NCI-H524 treated with DMSO at 0.1 percent for 48 hours (cell line): ENCODE data around the gene SLC22A1.
"Not testable (repeated sequence)": the region's sequence is repeated elsewhere in the genome, so short reads cannot be mapped to it uniquely, and the experiment has no call there.

Source experiments
- DNase-seq: peaks from one replicate; lab custom pipeline; 2025; lab: John Stamatoyannopoulos, UW

SLC22A1 gene

DNA sequence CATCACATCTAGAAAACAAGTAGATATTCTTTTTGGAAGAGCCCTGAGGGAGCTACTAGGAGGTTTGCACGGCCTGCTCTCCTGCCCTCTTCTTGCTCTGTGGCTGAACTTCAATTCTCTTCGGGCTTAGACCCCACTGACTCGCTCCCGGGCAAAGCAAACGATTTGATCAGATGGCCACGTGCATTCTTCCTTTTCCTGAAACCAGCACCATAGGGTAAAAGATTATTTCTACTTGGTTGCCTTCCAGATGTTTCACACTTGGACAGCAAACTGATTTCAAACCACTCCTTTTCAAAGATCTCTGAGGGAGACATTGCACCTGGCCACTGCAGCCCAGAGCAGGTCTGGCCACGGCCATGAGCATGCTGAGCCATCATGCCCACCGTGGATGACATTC is at the start of gene SLC22A1:
Gene SLC22A1 (plus strand): TSS at position 258 of the 400 bp plus-strand sequence. CDS start 121 bp downstream, at position 379.
- DNase-seq: no peak

DNA sequence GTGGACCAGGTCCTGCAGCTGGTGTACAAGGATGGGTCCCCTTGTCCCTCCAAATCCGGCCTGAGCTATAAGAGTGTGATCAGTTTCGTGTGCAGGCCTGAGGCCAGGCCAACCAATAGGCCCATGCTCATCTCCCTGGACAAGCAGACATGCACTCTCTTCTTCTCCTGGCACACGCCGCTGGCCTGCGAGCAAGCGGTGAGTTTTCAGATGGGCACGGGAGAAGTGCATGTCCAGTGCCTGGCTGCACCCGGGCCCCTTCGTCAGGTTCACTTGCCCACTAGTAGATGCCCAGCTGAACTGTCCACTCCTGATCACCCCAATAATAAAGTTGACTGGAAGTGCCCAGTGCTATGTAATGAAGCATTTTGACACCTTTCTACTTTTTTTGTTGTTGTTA is 48.3 kb upstream of the SLC22A1 start:
- no peak for DNase-seq

DNA sequence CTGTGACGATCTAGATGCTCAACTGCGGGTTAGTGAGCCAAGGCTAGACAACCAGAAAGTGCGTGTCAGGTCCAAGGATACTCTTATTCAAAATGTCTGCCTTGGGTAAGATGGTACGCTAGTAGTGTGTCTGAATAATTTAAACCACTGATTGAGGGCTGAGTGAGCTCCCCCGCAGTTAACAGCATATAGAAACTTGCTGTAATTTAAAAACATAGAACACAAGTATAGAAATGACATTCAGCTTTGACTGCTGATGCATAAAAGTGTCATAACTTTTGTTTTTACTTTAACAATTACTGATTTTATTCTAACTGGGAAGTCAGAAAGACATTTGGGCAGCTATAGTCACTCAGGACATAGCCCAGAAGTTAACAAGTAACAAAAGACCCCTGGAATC is 45.6 kb upstream of the SLC22A1 start:
- no peak for DNase-seq

DNA sequence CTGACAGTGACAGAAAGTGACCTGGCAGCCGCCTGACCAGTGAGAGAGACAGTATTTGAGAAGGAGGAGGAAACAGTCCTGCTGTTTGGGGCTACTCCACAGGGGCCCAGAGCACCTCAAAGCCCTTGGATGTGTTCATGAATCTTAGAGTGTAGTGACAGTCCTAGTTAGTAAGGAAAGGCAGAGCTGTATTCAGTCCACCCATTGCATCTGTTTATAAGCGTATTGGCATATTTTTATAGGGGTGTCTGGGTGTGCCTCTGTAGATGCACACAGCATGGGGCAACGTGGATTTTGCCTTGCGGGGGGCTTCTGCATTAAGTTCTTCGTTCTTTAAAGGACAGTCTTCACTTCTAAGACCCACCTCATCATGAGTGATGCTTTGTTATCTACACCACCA is 44.6 kb upstream of the SLC22A1 start:
- DNase-seq: no peak

DNA sequence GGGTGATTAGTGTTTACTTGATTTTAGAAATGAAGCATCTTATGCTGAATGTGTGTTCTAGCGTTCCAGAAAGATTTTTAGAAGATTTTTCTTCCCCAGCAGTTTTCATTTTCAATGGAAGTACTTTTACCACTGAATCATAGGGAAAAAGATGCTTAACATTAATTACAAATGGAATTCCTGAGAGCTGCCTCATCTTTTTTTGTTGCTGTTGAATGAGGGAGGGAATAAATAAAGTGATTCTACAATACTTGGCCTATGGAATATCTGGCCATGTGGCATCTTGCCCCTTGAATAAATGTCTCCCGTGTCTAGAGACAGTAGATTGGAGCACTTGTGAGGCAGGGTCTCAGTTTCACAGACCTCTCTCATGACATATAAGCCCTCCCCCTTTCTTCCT is 44.1 kb upstream of the SLC22A1 start:
- DNase-seq: no peak

DNA sequence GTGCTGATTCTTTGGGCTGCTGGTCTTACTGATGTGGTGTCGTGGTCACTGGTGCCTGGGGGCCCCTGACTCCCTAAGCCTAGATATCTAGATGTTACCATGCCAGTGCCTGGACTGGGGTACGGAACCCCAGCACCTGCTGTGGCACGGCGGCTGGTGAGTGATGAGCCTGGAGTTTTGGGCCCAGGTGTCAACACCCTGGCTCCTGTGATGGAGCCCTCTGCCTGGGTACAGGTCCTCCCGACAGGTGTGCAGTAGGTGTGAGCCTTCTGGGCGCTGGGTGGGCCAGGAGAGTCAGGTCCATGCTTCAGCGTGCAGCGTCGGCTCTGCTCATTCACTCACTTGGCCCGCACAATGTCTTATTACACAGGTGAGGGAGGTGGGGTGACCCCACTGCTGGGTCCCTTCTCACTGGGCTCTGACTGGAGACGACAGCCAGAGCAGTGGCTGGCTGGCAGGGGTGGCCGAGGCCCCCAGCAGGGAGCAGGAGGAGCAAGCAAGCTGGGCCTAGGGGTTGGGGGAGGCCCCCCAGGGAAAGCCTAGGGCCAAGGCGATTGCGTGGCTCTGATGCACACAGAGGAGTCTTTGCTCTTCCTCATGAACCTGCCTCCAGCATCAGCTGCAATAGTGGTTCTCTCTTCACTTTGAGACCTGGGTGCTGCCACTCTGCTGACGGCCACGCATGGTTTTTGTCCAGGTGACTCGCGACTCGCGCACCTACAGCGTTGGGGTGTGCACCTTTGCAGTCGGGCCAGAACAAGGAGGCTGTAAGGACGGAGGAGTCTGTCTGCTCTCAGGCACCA is 42.5 kb upstream of the SLC22A1 start:
- DNase-seq: no peak

DNA sequence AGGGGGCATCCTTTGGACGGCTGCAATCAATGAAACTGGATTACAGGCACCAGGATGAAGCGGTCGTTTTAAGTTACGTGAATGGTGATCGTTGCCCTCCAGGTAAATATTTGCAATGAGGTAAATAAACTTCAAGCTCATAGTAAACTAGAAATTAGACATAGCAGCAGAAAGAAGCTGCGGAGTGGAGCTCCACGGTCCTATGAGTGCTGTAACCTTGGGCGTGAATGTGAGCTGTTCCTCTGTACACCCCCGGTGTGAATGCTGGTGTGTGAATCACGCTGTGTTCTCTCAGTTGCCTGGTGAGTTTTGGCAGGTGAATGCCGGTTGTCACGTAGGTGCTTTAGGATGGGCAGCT is 42.0 kb upstream of the SLC22A1 start:
- no peak for DNase-seq

DNA sequence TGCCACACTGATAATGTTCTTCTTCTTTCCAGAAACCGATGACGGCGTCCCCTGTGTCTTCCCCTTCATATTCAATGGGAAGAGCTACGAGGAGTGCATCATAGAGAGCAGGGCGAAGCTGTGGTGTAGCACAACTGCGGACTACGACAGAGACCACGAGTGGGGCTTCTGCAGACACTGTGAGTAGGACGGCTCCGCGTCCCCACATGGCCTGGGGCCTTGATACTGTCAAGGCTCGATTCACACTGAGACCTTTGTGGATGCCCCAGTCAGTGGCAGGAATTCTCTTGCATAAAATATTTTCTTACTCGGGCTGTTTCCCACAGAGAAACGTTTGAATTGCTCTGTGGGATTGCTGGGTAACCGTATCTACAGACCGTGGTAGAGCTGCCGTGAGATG is 41.5 kb upstream of the SLC22A1 start:
- DNase-seq: no peak

DNA sequence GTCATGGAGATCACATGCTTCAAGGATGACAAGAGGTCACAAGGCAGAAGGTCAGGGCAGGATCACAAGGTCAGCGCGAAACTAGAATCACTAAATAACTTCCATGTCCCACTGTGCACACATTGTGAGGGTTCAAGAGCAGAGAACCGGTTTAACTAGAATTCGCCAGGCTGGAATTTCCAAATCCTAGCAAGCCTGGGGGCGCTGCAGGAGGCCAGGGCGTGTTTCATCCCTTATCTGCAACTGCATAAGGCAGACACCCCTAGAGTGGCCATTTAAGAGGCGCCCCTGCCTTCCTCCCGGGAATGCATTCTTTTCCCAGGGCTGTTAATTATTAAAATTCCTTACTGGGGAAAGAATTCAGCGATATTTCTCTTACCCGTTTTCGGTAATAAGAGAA is 40.2 kb upstream of the SLC22A1 start:
- no peak for DNase-seq

DNA sequence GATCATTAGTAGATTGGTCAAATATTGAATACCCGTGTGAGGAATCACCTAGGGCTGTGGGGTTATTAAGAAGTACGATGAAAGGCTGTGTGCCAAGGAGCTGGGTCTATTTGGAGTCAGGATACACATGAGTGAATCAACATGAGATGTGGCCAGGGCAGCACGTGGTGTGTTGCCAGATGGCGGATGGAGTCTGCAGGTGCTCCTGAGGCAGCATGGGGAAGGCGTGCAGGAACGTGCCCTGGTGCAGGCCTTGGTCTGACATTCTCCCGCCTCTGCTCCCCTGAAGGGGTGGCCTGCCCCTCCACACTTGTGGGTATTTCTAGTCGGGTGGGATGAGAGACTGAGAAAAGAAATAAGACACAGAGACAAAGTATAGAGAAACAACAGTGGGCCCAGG is 39.0 kb upstream of the SLC22A1 start:
- no peak for DNase-seq

DNA sequence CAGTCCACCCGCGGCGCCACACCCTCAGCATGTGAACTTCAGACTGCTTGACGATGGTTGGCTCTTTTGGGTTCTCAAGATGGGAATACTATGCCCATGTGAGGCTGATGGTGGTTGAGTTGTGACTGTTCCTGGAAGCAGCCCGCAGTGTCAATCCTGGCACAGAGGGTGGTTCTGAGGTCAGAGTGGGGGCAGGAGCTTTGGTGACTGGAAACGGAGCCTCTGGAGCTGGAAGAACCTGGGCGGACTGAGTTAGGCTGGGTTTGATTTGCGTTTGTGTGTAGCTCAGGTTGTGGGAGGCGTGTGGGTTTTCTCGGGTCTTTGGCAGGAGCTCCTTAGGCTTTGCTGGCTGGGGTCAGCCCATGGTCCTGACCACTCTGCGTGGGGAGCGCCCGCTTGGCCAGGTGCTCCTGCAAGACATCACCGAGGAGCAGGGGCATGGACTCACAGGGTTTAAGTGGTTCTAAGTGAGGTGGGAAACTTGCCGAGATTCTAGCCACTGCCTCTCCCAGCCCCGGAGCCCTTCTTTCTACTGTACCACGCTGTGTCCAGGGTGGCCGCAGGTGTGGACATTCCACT is 37.3 kb upstream of the SLC22A1 start:
- DNase-seq: no peak

DNA sequence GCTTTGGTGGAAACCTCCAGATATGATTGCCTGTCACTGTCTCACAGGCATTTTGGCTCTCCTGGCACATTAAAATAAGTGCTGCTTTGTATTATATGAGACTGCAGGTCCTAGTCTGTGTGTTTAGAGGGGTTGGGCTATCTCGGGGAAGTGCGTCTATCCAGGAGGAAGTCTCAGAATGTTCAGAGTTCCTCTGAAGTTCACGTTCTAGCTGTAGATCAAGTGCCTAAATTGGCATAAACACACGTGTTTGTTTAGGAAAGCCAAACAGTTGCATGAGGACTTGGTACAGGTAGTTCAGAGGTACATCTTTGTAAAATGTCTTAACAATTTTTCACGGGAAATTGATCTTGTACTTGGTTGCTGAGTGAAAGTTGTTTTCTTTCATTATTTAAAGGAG is 36.4 kb upstream of the SLC22A1 start:
- no peak for DNase-seq

DNA sequence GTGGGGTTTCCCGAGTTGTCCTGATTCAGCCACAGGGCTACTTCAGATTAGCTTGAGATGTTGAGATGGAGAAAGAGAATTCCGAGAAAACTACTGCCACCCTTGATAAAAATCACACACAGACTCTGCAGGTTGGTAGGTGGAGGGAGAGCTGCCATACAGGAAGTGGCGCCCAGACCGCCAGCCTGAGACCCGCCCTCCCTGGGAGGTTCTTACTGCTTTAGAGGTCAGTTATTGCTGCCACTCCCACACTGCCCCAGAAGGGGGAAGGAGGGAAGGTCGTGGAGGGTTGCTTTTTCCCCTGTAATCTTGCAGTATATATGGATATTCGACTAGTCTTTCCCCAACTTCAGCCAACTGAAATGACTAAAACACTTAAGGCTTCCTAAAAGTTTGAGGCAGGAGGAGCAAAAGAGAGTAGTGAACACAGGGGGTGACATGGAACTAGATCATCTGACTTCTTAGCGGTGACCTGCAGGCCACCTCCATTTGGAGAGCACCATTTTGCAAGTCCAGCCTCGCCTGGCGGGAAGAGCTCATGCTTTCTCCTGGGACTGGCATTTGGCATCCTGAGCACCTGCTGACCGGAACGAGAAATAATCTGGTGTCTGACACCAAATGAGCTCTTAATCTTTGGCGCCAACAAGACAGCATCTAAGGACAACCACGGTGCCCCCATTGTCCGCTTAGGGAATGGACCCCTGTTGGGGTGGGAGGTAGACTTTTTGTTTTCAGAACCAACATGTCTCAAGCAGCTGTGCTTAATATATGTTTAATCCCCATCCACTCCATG is 35.7 kb upstream of the SLC22A1 start:
- DNase-seq: no peak

DNA sequence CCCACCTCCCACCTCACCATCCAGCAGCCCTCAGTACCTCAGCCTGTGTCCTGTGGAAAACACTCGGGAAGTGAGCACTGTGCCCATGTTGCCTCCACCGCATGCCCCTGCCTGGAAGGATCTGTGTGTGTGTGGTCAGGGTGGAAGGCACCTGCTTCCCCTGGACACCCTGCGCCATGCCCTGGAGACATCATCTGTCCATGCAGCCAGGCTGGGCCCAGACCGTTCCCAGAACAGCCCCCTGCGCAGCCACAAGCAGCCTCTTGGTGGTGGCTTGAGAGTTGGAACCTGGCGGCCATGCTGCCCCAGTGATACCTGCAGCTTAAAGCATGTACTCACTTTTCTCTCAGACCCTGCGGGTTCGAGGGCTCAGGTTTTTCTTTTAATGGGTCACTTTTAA is 34.9 kb upstream of the SLC22A1 start:
- DNase-seq: no peak

DNA sequence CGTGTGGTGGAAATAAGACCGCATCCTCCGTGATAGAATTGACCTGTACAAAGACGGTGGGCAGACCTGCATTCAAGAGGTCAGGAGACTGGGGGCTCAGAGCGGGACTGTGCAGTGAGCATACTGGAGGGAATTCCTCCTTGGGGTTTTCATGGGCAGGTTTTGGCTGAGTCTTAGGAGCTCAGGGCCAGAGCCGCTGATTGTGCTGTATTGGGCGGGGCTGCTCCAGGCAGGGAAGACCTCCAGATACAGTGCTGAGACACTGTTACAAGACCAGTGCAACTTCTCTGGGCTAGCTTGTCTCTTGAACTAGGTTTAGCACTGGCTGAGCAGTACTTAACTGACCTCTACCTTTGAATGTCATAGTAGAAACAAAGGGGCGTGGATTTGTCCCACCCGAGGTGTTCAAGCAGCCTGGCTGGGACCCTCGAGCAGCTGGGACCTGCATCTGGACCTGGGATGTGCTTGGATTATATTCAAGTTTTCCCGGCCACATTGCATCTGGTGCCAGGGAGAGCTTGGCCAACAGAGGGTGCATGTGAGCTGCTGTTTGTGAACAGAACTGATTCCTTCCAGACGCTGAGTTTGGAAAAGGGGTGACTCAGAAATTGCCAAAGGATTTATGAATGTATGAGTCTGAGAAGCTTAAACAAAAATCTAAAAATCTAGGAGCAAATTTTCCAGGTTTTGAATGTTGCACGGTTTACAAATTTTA is 33.4 kb upstream of the SLC22A1 start:
- DNase-seq: no peak

DNA sequence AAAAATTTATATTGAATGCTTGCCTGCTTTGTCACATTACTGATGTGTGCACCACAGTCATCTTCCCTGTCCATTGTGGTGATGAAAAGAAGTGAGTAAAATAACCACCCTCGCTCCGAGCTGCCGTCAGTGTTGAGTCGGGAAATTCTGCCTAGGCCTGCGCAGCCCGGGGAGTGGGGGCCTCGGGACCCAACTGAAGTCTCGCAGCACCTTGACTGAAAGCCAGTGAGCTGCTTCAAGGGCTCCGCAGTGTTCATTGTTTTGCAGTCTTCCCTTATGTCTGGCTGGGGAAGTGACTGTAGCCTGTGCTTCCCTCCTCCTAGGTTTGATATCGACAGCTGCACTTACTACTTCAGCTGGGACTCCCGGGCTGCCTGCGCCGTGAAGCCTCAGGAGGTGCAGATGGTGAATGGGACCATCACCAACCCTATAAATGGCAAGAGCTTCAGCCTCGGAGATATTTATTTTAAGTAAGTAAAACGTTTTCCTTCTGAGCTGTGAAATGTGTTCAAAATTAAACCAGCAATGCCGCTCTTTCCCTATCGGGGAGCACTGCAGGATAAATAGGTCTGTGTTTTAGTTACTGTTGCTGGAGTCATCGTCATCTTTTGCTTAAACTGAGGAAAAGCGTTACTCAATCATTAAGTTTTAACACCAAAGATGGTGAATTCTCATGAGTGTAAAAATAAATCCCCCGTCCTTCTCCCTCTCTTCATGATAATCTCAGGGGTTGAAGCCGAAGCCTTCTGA is 32.7 kb upstream of the SLC22A1 start:
- no peak for DNase-seq

DNA sequence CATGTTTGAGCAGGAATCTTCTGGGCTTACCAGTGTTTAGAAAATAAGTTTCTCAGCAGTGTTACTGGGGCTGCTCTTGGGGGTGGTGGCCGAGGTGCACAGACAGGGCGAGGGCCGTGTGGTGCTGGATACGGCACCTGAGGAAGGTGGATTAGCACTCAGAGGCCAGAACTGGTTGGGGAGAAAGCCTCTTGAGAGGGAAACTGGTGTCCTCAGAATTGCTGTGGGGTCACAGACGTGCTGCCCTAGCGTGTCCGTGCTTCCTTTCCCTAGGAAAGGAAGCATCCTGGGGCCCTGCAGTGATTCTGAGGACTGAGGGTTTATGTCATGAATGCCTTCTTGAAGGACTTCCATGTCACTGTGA is 32.1 kb upstream of the SLC22A1 start:
- no peak for DNase-seq

DNA sequence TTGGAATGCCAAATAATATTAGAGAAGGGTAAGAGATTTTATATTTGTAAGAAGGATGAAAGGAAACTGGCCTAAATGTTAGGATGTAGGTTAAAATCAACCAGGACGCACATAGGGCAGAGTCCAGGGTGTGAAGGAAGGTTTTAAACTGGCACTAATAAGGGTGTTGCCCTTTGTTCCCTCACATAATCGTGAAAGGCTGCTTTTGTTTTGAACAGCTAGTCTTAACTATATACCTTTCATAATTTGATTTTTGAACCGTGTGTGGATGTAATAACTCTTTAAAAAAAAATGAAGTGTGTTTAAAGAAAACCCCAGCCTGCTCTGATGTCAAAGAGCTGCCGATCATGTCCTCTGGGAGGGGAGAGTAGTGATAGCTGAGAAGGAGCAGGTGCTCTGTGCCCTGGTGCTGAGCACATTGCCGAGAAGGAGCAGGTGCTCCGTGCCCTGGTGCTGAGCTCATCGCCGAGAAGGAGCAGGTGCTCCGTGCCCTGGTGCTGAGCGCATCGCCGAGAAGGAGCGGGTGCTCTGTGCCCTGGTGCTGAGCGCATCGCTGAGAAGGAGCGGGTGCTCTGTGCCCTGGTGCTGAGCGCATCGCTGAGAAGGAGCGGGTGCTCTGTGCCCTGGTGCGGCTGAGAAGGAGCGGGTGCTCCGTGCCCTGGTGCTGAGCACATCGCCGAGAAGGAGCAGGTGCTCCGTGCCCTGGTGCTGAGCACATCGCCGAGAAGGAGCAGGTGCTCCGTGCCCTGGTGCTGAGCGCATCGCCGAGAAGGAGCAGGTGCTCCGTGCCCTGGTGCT is 31.0 kb upstream of the SLC22A1 start:
- not testable (repeated sequence) for DNase-seq

DNA sequence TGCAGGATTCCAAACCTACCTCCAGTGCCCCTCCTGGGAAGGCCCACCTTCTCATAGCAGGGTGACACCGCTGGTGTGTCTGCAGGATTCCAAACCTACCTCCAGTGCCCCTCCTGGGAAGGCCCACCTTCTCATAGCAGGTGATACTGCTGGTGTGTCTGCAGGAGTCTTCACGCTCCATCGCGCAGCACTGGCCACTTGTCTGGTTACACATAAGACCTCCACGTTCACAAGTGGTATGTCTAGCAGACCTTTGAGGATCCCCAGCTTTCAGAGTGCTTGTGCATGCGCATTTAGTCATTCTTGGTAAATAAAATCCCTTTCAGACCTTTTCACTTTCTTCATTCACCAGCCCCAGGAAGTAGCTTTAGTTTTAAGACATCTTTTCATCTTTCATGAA is 29.4 kb upstream of the SLC22A1 start:
- DNase-seq: not testable (repeated sequence)

DNA sequence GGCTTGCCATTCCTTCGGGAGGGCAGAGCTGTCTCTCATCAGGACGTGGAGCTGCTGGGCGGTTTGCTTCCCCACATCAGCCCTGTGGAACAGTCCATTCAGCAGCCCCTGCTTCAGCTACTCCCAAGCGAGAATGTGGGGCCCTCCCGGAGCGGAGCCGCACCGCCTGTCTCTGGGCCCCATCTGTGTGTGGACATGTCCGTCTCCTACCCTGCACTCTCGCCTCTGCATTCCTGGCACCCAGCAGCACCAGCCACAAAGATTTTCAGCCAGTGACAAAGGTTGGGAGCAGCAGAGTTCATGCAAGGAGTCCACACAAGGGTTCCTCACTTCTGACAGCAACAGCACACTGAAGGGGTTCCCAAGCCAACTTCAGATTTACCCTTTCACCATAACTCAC is 29.0 kb upstream of the SLC22A1 start:
- DNase-seq: no peak

DNA sequence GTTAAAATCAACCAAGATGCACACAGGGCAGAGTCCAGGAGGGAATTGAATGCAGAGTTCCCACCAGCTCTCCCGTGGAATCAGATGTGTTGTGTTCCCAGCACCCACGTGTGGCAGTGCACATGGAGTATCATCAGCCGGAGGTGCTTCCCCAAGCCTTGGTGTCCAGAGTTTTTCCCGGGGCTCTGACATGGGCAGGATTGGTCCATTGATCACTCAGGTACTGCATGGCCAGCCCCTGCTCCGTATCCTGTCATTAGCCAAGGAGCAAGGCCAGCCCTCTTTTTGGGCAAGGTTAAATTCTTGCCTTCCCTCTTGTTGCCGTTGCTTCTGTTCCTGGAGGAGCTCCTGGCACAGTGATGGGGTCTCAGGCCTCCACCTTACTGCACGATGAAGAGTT is 28.6 kb upstream of the SLC22A1 start:
- DNase-seq: no peak
